Spinal cord (tissue), 10 donors: ENCODE data around the gene PCDHB1. TPM values are rescaled to one million over a fixed set of nuclear protein-coding genes. Genes with fewer than 3 reads are reported as not detected.
"Not testable (repeated sequence)": the region's sequence is repeated elsewhere in the genome, so short reads cannot be mapped to it uniquely, and the experiment has no call there.

Experiments
- DNase-seq, 6 donors: peaks; one replicate each; pipeline versions ENCODE4 v3.0.0 to v3.0.0-alpha.2; 2013 to 2015; ENCODE audit warnings: low spot score in 6 of 6, low read depth in 4 of 6
- H3K27ac ChIP-seq: one replicate; pipeline ENCODE4 v1.5.1; 2013; ENCODE audit warnings: low read depth, low read length, control low read depth
- H3K27me3 ChIP-seq: one replicate; pipeline ENCODE4 v1.6.1; 2013; ENCODE audit warnings: low read length; ENCODE audit not compliant: control insufficient read depth, insufficient read depth
- H3K36me3 ChIP-seq: one replicate; pipeline ENCODE4 v1.6.1; 2013; ENCODE audit warnings: low read length; ENCODE audit not compliant: control insufficient read depth, insufficient read depth
- H3K4me1 ChIP-seq: one replicate; pipeline ENCODE4 v1.6.1; 2013; ENCODE audit warnings: low read length; ENCODE audit not compliant: control insufficient read depth, insufficient read depth
- H3K4me3 ChIP-seq: one replicate; pipeline ENCODE4 v1.5.1; 2013; ENCODE audit warnings: low read depth, low read length, control low read depth
- H3K9me3 ChIP-seq: one replicate; pipeline ENCODE4 v1.6.1; 2013; ENCODE audit warnings: low read length; ENCODE audit not compliant: control insufficient read depth, insufficient read depth
- WGBS: methylation state at CpG from one replicate; pipeline ENCODE4 v1.1.5; 2013; ENCODE audit warnings: missing lambda C conversion rate; ENCODE audit not compliant: insufficient coverage; 5-methylcytosine and 5-hydroxymethylcytosine counted together
- polyA plus RNA-seq, 2 donors: library from polyadenylated mRNA; unstranded; fragments of 120-200 nt; gene quantifications; one replicate each; pipeline ENCODE4 v1.2.1, GENCODE V29; 2013; ENCODE audit not compliant: insufficient read length in 2 of 2
- total RNA-seq, 2 donors: library from RNA; depleted of rRNA in 1 of 2; stranded (reverse); fragments of 120-200 nt in 1 of 2; fragments of >200 nt in 1 of 2; gene quantifications; one replicate each; pipeline versions ENCODE4 v1.2.3 to v1.2.4, GENCODE V29; 2013 to 2014
- donor health status: healthy.

PCDHB1 gene
- total and polyA plus RNA-seq, 4 donors: 0.05 to 0.20 (median 0.08) TPM

DNA sequence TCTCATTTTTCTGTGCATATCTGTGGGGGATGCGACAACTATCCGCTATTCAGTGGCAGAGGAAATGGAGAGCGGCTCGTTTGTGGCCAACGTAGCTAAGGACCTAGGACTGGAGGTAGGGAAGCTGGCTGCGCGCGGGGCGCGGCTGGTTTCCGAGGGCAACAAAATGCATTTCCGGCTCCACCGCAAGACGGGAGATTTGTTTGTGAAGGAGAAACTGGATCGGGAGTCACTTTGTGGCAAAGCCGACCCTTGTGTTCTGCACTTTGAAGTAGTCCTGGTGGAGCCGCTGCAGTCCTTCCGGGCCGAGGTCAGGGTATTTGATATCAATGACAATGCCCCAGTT lies 320 bp downstream of the PCDHB1 start:
- H3K27ac ChIP-seq: no peak overlapping the region
- 4% methylated on average over 19 of the region's 19 CpGs for WGBS
- peak overlapping the region; percentile 28 for H3K4me3 ChIP-seq
- H3K27me3 ChIP-seq: peaks cover 33% of the 10 kb centered on the region
- no peak for DNase-seq
- no peaks in the 10 kb centered on the region for H3K36me3 ChIP-seq
- no peaks in the 10 kb centered on the region for H3K9me3 ChIP-seq
- H3K4me1 ChIP-seq: peaks cover 8% of the 10 kb centered on the region

DNA sequence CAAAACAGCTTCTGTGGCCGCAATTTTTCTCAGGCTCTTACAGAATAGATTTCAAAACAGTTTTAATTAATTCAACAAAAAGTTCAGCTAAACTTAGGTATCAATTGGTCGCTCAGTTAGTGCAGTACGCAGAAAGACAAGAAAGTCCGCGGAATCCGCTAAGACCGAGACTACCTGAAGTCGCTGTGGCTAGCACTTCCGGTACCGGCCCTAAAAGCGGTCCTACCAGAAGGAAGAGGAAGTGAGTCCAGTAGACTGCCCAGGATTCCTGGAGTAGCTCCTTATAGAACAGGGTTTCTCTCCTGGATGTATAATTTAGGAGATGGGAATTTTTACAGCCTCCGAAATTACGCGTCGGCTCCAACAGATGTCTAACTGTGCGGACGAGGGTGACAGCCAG lies 26.7 kb downstream of the PCDHB1 start:
- no peak for DNase-seq
- Histone ChIP-seq H3K27me3 (peaks cover 8% of the 10 kb centered on the region), H3K36me3 (no peaks in the 10 kb centered on the region), H3K9me3 (no peaks in the 10 kb centered on the region), H3K27ac (no peak overlapping the region), H3K4me1 (no peaks in the 10 kb centered on the region), H3K4me3 (no peak overlapping the region)
- 41% methylated on average over 16 of the region's 17 CpGs for WGBS

- Histone ChIP-seq H3K9me3 (peaks cover 3% of the 10 kb centered on the region), H3K27ac (no peak overlapping the region), H3K4me1 (no peaks in the 10 kb centered on the region), H3K4me3 (no peak overlapping the region), H3K27me3 (peaks cover 6% of the 10 kb centered on the region), H3K36me3 (no peaks in the 10 kb centered on the region)
- DNase-seq: no peak
Measured at GRCh38 chr5:141082228-141082627, 31.1 kb downstream of the PCDHB1 start.

DNA sequence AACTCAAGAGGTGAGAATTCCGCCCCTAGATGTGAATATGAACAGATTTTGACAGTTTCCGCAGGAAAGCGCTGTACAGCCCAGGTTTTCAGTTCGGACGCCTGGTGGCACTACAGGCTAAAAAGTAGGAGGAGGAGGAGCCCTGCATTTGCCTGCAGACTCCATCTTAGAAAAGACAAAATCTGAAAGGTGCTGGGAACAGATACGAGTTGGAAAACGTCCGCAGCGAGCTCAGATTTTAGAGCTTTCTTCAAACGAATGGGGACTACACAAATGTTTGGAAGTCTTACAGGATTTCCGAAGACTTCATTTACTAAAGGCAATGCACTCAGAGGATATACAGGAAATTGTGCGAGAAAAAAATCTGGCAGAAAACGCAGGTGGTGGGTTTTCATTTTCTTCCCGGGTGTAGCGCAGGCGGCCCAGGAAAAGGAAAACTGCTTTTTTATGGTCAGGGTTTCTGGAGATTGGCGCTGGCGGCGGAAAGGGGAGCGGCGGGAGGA lies 33.4 kb downstream of the PCDHB1 start:
- WGBS: 8% methylated on average over 16 of the region's 21 CpGs
- Histone ChIP-seq H3K27ac (no peak overlapping the region), H3K4me3 (no peak overlapping the region), H3K27me3 (no peaks in the 10 kb centered on the region), H3K36me3 (no peaks in the 10 kb centered on the region), H3K4me1 (no peaks in the 10 kb centered on the region), H3K9me3 (peaks cover 4% of the 10 kb centered on the region)
- DNase-seq: peak in 2 of 6 donors; percentile 37 to 69

GRCh38 chr5:141094481-141095262 lies 43.5 kb downstream of the PCDHB1 start, which contains the start of gene PCDHB2:
Gene PCDHB2, plus strand, starts transcription at chr5:141094615. Its CDS starts 176 bp downstream, at chr5:141094791.
- DNase-seq: peak in 2 of 6 donors; percentile 60 to 81
- H3K4me1 ChIP-seq: no peaks in the 10 kb centered on the region
- H3K27ac ChIP-seq: no peak within 1 kb of the TSS
- peaks cover 3% of the 10 kb centered on the region for H3K9me3 ChIP-seq
- H3K36me3 ChIP-seq: no peaks in the 10 kb centered on the region
- peaks cover 7% of the 10 kb centered on the region for H3K27me3 ChIP-seq
- 14% methylated on average over 25 of the region's 29 CpGs for WGBS
- H3K4me3 ChIP-seq: peak within 1 kb of the TSS; percentile 29

DNA sequence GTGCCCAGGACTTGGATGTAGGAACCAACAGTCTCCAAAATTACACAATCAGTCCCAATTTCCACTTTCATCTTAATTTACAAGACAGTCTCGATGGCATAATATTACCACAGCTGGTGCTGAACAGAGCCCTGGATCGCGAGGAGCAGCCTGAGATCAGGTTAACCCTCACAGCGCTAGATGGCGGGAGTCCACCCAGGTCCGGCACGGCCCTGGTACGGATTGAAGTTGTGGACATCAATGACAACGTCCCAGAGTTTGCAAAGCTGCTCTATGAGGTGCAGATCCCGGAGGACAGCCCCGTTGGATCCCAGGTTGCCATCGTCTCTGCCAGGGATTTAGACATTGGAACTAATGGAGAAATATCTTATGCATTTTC lies 44.1 kb downstream of the PCDHB1 start:
- no peak for DNase-seq
- H3K36me3 ChIP-seq: no peaks in the 10 kb centered on the region
- H3K9me3 ChIP-seq: peaks cover 3% of the 10 kb centered on the region
- peak overlapping the region; percentile 29 for H3K4me3 ChIP-seq
- 30% methylated on average over 11 of the region's 12 CpGs for WGBS
- H3K27ac ChIP-seq: no peak overlapping the region
- H3K4me1 ChIP-seq: no peaks in the 10 kb centered on the region
- H3K27me3 ChIP-seq: peaks cover 7% of the 10 kb centered on the region

GRCh38 chr5:141096181-141096580 lies 45.0 kb downstream of the PCDHB1 start:
- H3K36me3 ChIP-seq, H3K9me3 ChIP-seq, H3K4me3 ChIP-seq, DNase-seq, H3K27ac ChIP-seq, H3K4me1 ChIP-seq, H3K27me3 ChIP-seq: not testable (repeated sequence)
- WGBS: 25% methylated on average over 19 of the region's 46 CpGs

DNA sequence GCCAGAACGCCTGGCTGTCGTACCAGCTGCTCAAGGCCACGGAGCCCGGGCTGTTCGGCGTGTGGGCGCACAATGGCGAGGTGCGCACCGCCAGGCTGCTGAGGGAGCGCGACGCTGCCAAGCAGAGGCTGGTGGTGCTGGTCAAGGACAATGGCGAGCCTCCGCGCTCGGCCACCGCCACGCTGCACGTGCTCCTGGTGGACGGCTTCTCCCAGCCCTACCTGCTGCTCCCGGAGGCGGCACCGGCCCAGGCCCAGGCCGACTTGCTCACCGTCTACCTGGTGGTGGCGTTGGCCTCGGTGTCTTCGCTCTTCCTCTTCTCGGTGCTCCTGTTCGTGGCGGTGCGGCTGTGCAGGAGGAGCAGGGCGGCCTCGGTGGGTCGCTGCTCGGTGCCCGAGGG lies 45.4 kb downstream of the PCDHB1 start:
- H3K27me3 ChIP-seq, DNase-seq, H3K4me1 ChIP-seq, H3K36me3 ChIP-seq, H3K9me3 ChIP-seq, H3K27ac ChIP-seq, H3K4me3 ChIP-seq: not testable (repeated sequence)
- WGBS: 15% methylated on average over 22 of the region's 38 CpGs

DNA sequence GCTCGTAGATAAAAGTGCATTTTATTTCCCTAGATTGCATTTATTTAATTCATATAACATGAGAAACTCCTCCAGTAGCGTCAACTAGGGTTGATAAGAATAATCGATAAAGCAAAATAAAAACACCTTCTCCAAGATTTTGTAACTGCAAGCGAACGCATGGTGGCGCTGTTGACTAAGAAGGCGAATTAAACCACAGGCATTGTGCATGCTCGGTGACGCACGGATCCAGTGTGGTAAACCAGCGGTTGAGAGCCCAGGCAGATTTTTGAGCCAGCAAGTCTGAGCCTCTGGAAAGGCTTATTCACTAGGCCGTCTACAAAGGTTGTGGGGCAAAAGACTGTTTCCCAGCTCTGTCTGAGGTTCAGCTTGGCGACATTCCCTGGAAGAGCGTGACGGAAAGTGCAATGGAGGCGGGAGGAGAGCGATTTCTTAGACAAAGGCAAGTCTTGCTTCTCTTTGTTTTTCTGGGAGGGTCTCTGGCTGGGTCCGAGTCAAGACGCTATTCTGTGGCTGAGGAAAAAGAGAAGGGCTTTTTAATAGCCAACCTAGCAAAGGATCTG lies 49.1 kb downstream of the PCDHB1 start, which contains the start of gene PCDHB3:
PCDHB3 (plus strand) TSS at position 231 of the 563 bp plus-strand sequence; CDS start at position 408, 177 bp downstream.
- DNase-seq: peak in 2 of 6 donors; percentile 52 to 77
- H3K4me3 ChIP-seq: no peak within 1 kb of the TSS
- WGBS: 11% methylated on average over 16 of the region's 19 CpGs
- no peak within 1 kb of the TSS for H3K27ac ChIP-seq
- H3K36me3 ChIP-seq: no peaks in the 10 kb centered on the region
- peaks cover under 1% of the 10 kb centered on the region for H3K27me3 ChIP-seq
- no peaks in the 10 kb centered on the region for H3K4me1 ChIP-seq
- peaks cover 5% of the 10 kb centered on the region for H3K9me3 ChIP-seq

GRCh38 chr5:141101059-141101458 lies 49.9 kb downstream of the PCDHB1 start:
- H3K9me3 ChIP-seq: peaks cover 2% of the 10 kb centered on the region
- WGBS: 32% methylated on average over 19 of the region's 20 CpGs
- no peak overlapping the region for H3K4me3 ChIP-seq
- no peaks in the 10 kb centered on the region for H3K27me3 ChIP-seq
- peak in 1 of 6 donors; percentile 3 for DNase-seq
- H3K4me1 ChIP-seq: no peaks in the 10 kb centered on the region
- H3K36me3 ChIP-seq: no peaks in the 10 kb centered on the region
- no peak overlapping the region for H3K27ac ChIP-seq
